Pancreas (tissue), 10 donors: ENCODE data around the gene SNED1. TPM values are rescaled to one million over a fixed set of nuclear protein-coding genes. Genes with fewer than 3 reads are reported as not detected.

Experiments
- ATAC-seq, 4 donors: fragments of 200-7000 bp; cut with Tn5 transposase; one replicate each; pipeline versions ENCODE4 v1.8.0 to v1.9.1; 2020; ENCODE audit warnings: mild to moderate bottlenecking in 4 of 4, moderate library complexity in 4 of 4
- DNase-seq, 6 donors: peaks; one replicate each; pipeline ENCODE4 v3.0.0-alpha.2; 2020
- FAIRE-seq: peaks from 2 replicates; lab custom pipeline; 2012; peaks lifted over from hg19 to GRCh38; lab: Jason Lieb, UNC
- H3K27ac ChIP-seq, 4 donors: fragments of 200-600 bp; sonication (generic); 1 replicate in 3 of 4; 2 replicates in 1 of 4; pipeline versions ENCODE4 v1.5.0 to v1.8.0; 2020
- H3K27me3 ChIP-seq, 4 donors: fragments of 200-600 bp; one replicate each; pipeline ENCODE4 v1.8.0; 2021
- H3K36me3 ChIP-seq, 3 donors: fragments of 200-600 bp; sonication (generic) in 1 of 3; one replicate each; pipeline versions ENCODE4 v1.5.0 to v1.8.0; 2020 to 2021
- H3K4me1 ChIP-seq, 3 donors: fragments of 200-600 bp; one replicate each; pipeline ENCODE4 v1.8.0; 2021
- H3K4me3 ChIP-seq, 4 donors: fragments of 200-600 bp; sonication (generic) in 2 of 4; one replicate each; pipeline versions ENCODE4 v1.5.0 to v1.8.0; 2020 to 2021
- H3K9me3 ChIP-seq, 4 donors: fragments of 200-600 bp; one replicate each; pipeline ENCODE4 v1.8.0; 2021
- WGBS, 2 donors: extraction: QIAGEN DNeasy Blood & Tissue Kit; methylation state at CpG; one replicate each; pipeline ENCODE4 v1.1.7; 2013; 5-methylcytosine and 5-hydroxymethylcytosine counted together
- intact Hi-C, 3 donors: fragments of 100-400 bp; cut with DNase I; formaldehyde crosslinking; loops; one replicate each; pipeline versions ENCODE4 v1.11.1 to v1.14.2; 2022
- polyA plus RNA-seq, 2 donors: library from polyadenylated mRNA; stranded (reverse); fragments of 200-250 nt; gene quantifications; one replicate each; pipeline ENCODE4 v1.2.3, GENCODE V29; 2013
- total RNA-seq, 6 donors: library from RNA; stranded (reverse); fragmentation: NEBNext Ultra II Directional in 4 of 6; extraction: Animal tissue kit (Norgen Biotek cat#: 25700) in 4 of 6; gene quantifications; one replicate each; pipeline versions ENCODE4 v1.2.1 to v1.2.4, GENCODE V29; 2021 to 2023
- TF ChIP-seq, protein P1 (sequence below), 4 donors: fragments of 200-600 bp; sonication (generic) in 3 of 4; IDR thresholded peaks; one replicate each; pipeline versions ENCODE4 v1.5.0 to v1.8.0; 2021; ENCODE audit warnings: antibody characterized with exemption in 4 of 4
- donor health status: healthy with polysubstance abuse.
- donor health status: DM: no; HTN: no; CAD: no; lungs with moderate emphysema.
- donor health status: DM: no; HTN: no; CAD: no.
- donor health status: control.
- donor health status: control.
- donor health status: Bipolar disorder and iron deficiency.
- donor health status: DM: yes; HTN: yes; CAD: no.
- donor health status: DM: no; HTN: no; CAD: no.
- donor health status: DM: no; HTN: no; CAD: no.
- donor health status: DM: yes; HTN: yes; CAD: no.

The SNED1 gene
- total and polyA plus RNA-seq, 8 donors, result 6.6 to 19.2 (median 10.0) TPM

DNA sequence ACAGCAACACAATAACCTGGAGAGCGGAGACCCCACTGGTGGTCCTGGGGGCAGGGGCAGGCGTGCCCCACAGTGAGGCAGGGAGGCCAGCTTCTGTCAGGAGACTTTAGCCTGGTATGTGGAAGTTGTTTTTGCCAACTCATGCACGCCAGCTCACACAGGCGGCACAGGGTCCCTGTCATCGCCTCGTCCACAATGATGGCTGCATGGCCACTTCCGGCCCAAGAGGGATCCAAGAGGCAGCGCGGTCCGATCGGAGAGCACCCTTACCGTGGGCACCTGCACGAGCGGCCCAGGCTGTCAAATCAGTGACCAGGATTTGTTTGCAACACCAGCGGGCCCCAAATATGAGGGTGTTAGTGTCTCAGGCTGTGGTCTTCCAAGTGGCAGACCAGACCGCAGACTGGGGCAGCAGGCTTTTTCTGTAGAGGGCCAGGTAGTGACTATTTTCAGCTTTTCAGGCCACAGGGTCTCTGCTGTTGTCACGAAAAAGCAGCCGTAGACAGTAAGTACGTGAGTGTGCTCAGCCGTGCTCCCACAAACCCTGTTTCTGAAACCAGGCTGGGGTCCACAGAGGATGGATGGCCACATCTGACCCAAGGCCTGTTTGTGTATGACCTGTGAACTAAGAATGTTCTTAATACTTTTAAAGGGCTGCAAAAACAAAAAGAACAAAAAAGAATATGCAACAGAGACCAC lies 21.2 kb downstream of the SNED1 start:
- H3K27me3 ChIP-seq, result no peaks in the 10 kb centered on the region
- ATAC-seq (no peak), FAIRE-seq (no peak), DNase-seq (peak in 1 of 6 donors; percentile 43)
- WGBS, 2 donors, result 96 to 98% methylated on average over 20 of the region's 20 CpGs
- H3K27ac ChIP-seq, result no peak overlapping the region
- no peaks in the 10 kb centered on the region for H3K9me3 ChIP-seq
- H3K4me3 ChIP-seq, result no peak overlapping the region
- H3K4me1 ChIP-seq, result no peaks in the 10 kb centered on the region
- TF ChIP-seq, protein P1, sequence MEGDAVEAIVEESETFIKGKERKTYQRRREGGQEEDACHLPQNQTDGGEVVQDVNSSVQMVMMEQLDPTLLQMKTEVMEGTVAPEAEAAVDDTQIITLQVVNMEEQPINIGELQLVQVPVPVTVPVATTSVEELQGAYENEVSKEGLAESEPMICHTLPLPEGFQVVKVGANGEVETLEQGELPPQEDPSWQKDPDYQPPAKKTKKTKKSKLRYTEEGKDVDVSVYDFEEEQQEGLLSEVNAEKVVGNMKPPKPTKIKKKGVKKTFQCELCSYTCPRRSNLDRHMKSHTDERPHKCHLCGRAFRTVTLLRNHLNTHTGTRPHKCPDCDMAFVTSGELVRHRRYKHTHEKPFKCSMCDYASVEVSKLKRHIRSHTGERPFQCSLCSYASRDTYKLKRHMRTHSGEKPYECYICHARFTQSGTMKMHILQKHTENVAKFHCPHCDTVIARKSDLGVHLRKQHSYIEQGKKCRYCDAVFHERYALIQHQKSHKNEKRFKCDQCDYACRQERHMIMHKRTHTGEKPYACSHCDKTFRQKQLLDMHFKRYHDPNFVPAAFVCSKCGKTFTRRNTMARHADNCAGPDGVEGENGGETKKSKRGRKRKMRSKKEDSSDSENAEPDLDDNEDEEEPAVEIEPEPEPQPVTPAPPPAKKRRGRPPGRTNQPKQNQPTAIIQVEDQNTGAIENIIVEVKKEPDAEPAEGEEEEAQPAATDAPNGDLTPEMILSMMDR (IDR thresholded peaks at IDR 0.05), result no peak
- intact Hi-C loops, result no loop called here
- H3K36me3 ChIP-seq, result no peaks in the 10 kb centered on the region

DNA sequence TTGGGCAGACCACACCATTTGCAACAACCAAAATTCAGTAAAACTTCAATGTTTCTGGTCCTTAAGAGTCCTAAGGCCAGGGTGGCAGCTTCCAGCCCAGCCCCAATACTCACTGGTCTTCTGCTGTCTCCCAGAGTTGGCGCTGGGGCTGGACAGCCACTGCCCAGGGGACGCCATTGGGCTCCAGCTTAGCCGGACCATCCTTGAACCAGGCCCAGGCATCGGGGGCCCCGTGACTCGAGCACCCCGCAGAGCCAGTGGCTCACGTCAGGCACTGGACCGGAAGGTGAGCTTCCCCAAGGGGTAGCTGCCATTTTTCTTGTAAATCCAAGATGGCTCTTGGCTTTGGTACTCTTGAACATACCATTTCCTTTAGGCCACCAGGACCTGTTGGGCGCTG lies 21.8 kb downstream of the SNED1 start:
- Histone ChIP-seq H3K4me3 (no peak overlapping the region), H3K4me1 (no peaks in the 10 kb centered on the region), H3K9me3 (no peaks in the 10 kb centered on the region), H3K27me3 (no peaks in the 10 kb centered on the region), H3K27ac (no peak overlapping the region), H3K36me3 (no peaks in the 10 kb centered on the region)
- FAIRE-seq (no peak), ATAC-seq (no peak), DNase-seq (no peak)
- intact Hi-C loops, result no loop called here
- 97% methylated on average over 10 of the region's 10 CpGs for WGBS, 2 donors
- TF ChIP-seq, protein P1 (IDR thresholded peaks at IDR 0.05), result no peak

DNA sequence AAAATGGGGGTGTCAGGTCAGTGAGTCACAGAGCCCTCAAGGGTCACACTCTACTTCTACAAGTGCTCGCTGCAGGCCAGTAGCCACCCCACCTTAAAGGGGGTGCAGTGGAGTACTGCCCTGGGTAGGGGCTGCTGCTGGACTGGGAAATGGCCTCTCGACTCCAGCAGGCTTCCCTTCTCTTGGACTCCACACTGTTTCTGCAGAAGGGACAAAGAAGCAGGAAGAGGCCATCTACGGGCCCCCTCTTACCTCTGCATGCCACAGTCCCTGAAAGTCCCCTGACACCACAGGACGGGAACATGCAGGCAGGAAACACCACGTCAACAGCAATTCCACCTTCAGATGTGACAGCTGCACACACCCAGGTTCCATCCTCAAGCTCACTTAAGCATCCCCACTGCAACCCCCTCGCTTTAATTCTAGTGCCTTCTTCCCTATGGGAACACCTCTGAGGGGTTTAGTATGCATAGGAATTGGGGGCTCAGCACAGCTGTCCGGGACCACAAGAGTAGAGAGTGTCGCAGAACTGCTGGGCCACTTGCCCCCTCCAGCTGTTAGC lies 22.3 kb downstream of the SNED1 start:
- Histone ChIP-seq H3K4me1 (no peaks in the 10 kb centered on the region), H3K27ac (no peak overlapping the region), H3K27me3 (no peaks in the 10 kb centered on the region), H3K4me3 (no peak overlapping the region), H3K36me3 (no peaks in the 10 kb centered on the region), H3K9me3 (no peaks in the 10 kb centered on the region)
- intact Hi-C loops, result no loop called here
- DNase-seq, result no peak
- ATAC-seq, result no peak
- TF ChIP-seq, protein P1 (IDR thresholded peaks at IDR 0.05), result no peak
- no peak for FAIRE-seq
- WGBS, 2 donors, result 91 to 93% methylated on average over 8 of the region's 8 CpGs

DNA sequence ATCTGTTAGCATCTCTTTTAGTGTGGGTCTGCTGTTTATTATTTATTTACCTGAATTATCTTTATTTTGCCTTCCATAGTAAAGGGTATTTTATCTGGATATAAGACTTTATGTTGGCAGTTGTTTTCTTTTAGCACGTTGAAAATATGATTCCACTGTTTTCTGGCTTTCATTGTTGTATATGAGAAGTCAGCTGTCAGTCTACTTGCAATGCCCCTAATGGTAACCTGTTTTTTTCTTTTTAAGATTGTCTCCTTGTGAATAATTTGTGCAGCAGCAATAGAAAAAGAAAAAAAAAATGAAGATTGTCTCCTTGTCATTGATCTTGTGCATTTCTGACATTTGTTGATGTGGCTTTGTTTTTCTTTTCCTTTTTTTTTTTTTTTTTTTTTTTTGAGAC lies 27.2 kb downstream of the SNED1 start:
- ATAC-seq (no peak), FAIRE-seq (no peak), DNase-seq (no peak)
- Histone ChIP-seq H3K9me3 (no peaks in the 10 kb centered on the region), H3K27me3 (no peaks in the 10 kb centered on the region), H3K36me3 (no peaks in the 10 kb centered on the region), H3K4me3 (no peak overlapping the region), H3K27ac (no peak overlapping the region), H3K4me1 (no peaks in the 10 kb centered on the region)
- TF ChIP-seq, protein P1 (IDR thresholded peaks at IDR 0.05), result no peak
- intact Hi-C loops, result no loop called here
- WGBS, 2 donors, result 55 to 58% methylated on average over 1 of the region's 1 CpG
